ENCODE data around the gene ACVR2B.

ACVR2B gene

DNA sequence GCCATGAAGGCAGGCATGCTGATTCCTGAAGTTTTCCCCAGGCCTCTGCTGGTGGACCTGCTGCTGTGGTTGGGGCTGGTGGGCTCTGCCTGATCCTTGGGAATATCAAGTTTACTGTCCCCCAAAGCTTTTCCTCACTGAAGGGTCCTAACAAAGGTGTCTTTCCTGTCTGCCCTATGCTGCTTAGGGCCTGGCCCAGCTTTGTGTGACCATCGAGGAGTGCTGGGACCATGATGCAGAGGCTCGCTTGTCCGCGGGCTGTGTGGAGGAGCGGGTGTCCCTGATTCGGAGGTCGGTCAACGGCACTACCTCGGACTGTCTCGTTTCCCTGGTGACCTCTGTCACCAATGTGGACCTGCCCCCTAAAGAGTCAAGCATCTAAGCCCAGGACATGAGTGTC, 29.3 kb downstream of the ACVR2B start:
- TF ChIP-seq POU2F2 (IDR thresholded peaks at IDR 0.05; ENCODE audit: low read depth, low read length) (no peak), POLR2AphosphoS5 (IDR thresholded peaks at IDR 0.05; ENCODE audit: low read depth, low read length) (no peak), SPI1 (IDR thresholded peaks at IDR 0.05; ENCODE audit: low read depth, low read length) (no peak), POLR2A (IDR thresholded peaks at IDR 0.05; ENCODE audit: low read depth, low read length) (no peak), TAF1 (IDR thresholded peaks at IDR 0.05; ENCODE audit: low read depth, low read length) (no peak), PAX5 (IDR thresholded peaks at IDR 0.05; ENCODE audit: insufficient read depth, low read length, severe bottlenecking) (no peak)
- FAIRE-seq (no peak), DNase-seq (ENCODE audit: insufficient read length, low spot score) (no peak)

- no peak for FAIRE-seq
- TF ChIP-seq TAF1 (IDR thresholded peaks at IDR 0.05; ENCODE audit: low read depth, low read length) (no peak), POU2F2 (IDR thresholded peaks at IDR 0.05; ENCODE audit: low read depth, low read length) (no peak), POLR2AphosphoS5 (IDR thresholded peaks at IDR 0.05; ENCODE audit: low read depth, low read length) (no peak), SPI1 (IDR thresholded peaks at IDR 0.05; ENCODE audit: low read depth, low read length) (no peak; the same call in 1 of the 2 replicates), POLR2A (IDR thresholded peaks at IDR 0.05; ENCODE audit: low read depth, low read length) (no peak), PAX5 (IDR thresholded peaks at IDR 0.05; ENCODE audit: insufficient read depth, low read length, severe bottlenecking) (no peak)
Observed at GRCh38 chr3:38487323-38487722, 33.6 kb downstream of the ACVR2B start.

GRCh38 chr3:38488949-38489348, 35.3 kb downstream of the ACVR2B start:
- FAIRE-seq (no peak), DNase-seq (ENCODE audit: insufficient read length, low spot score) (no peak)
- TF ChIP-seq SPI1 (IDR thresholded peaks at IDR 0.05; ENCODE audit: low read depth, low read length) (no peak), POLR2A (IDR thresholded peaks at IDR 0.05; ENCODE audit: low read depth, low read length) (no peak), POLR2AphosphoS5 (IDR thresholded peaks at IDR 0.05; ENCODE audit: low read depth, low read length) (no peak), POU2F2 (IDR thresholded peaks at IDR 0.05; ENCODE audit: low read depth, low read length) (no peak), TAF1 (IDR thresholded peaks at IDR 0.05; ENCODE audit: low read depth, low read length) (no peak), PAX5 (IDR thresholded peaks at IDR 0.05; ENCODE audit: insufficient read depth, low read length, severe bottlenecking) (no peak)

More at GRCh38 chr3:38487323-38487722, 33.6 kb downstream of the ACVR2B start:
- DNase-seq (ENCODE audit: insufficient read length, low spot score) = no peak

GRCh38 chr3:38489766-38490165, 36.1 kb downstream of the ACVR2B start:
- DNase-seq (ENCODE audit: insufficient read length, low spot score) (no peak), FAIRE-seq (no peak)
- TF ChIP-seq TAF1 (IDR thresholded peaks at IDR 0.05; ENCODE audit: low read depth, low read length) (no peak), PAX5 (IDR thresholded peaks at IDR 0.05; ENCODE audit: insufficient read depth, low read length, severe bottlenecking) (no peak), POU2F2 (IDR thresholded peaks at IDR 0.05; ENCODE audit: low read depth, low read length) (no peak), SPI1 (IDR thresholded peaks at IDR 0.05; ENCODE audit: low read depth, low read length) (no peak), POLR2A (IDR thresholded peaks at IDR 0.05; ENCODE audit: low read depth, low read length) (no peak), POLR2AphosphoS5 (IDR thresholded peaks at IDR 0.05; ENCODE audit: low read depth, low read length) (no peak)

DNA sequence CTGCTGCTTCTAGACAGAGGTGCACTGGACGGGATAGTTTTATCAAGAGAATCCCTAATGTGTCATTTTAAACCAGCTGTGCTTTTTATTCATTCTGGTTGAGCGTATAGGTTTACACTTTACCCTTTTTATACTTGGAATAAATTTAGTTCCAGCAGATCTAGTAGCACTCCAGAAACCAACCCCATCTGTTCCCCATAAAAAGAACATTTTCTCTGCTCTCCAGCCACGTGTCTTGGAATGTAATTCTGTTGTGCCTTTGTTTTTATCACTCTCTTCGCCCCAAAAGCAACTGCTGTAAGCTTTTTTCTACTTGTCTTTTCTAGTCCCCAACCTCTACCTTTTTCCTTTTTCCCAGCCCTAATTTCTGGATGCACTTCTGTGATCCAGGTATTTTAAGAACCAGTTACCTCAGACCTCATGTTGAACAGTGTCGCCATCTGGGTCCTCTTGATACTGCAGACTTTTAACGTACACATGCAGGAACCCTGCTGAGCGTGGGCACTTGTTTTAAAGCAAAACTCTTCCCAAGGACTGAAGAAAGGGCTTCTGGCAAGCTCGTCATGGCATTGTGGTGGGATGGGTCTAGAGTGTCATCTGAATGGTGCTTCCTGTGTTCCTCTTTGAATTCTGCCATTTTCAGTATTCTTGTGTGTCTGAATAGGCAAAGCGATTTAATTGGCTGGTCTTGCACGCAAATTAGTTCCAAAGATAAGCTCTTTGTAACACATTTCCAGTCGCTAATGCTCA, 36.8 kb downstream of the ACVR2B start:
- DNase-seq (ENCODE audit: insufficient read length, low spot score) = no peak
- no peak for TF ChIP-seq POLR2AphosphoS5 (IDR thresholded peaks at IDR 0.05; ENCODE audit: low read depth, low read length)
- TF ChIP-seq PAX5 (IDR thresholded peaks at IDR 0.05; ENCODE audit: insufficient read depth, low read length, severe bottlenecking) = no peak
- TF ChIP-seq TAF1 (IDR thresholded peaks at IDR 0.05; ENCODE audit: low read depth, low read length) = no peak
- no peak for TF ChIP-seq POU2F2 (IDR thresholded peaks at IDR 0.05; ENCODE audit: low read depth, low read length)
- TF ChIP-seq SPI1 (IDR thresholded peaks at IDR 0.05; ENCODE audit: low read depth, low read length) = no peak
- TF ChIP-seq POLR2A (IDR thresholded peaks at IDR 0.05; ENCODE audit: low read depth, low read length) = no peak
- FAIRE-seq = no peak

DNA sequence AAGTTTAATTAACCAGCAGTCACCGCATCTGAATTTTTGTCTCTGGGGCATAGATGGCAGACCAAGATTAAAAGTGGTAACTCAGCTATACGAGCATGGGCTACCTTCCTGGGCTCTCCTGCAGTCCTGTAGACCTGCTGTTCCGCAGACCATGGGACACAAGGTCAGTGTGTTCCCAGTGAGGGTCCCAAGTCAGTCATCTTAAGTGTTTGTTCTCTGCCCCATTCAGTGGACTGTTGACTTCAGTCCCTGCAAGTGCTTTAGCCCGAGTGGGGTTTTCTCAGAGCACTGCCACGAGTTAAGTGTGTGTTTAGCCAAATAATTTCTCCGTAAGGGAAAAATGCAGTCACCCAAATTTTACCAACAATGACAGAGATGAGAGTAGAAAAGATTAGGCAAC, 37.5 kb downstream of the ACVR2B start:
- no peak for TF ChIP-seq POLR2AphosphoS5 (IDR thresholded peaks at IDR 0.05; ENCODE audit: low read depth, low read length)
- no peak for TF ChIP-seq SPI1 (IDR thresholded peaks at IDR 0.05; ENCODE audit: low read depth, low read length)
- no peak for TF ChIP-seq PAX5 (IDR thresholded peaks at IDR 0.05; ENCODE audit: insufficient read depth, low read length, severe bottlenecking)
- no peak for TF ChIP-seq TAF1 (IDR thresholded peaks at IDR 0.05; ENCODE audit: low read depth, low read length)
- TF ChIP-seq POU2F2 (IDR thresholded peaks at IDR 0.05; ENCODE audit: low read depth, low read length) = no peak
- TF ChIP-seq POLR2A (IDR thresholded peaks at IDR 0.05; ENCODE audit: low read depth, low read length) = no peak
- FAIRE-seq (no peak), DNase-seq (ENCODE audit: insufficient read length, low spot score) (no peak)

DNA sequence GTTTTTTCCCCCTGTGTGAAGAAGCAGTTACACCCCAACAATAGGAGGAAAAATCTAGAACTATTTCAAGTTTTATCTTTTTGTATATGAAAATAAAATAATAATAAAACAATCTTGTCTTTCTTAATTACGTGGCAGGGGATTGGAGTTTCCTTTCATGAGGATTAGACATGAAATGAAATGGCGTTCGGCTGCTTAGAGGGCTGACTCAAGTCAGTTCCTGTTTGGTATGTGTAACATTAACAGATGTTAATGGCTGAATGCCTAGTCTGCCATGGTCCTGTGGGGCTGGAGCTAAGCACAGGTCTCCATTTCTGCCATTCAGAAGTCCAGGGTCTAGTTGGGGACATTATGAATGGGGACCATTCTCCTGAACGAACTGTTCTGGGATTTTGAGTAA, 39.3 kb downstream of the ACVR2B start:
- FAIRE-seq (no peak), DNase-seq (ENCODE audit: insufficient read length, low spot score) (no peak)
- TF ChIP-seq POLR2AphosphoS5 (IDR thresholded peaks at IDR 0.05; ENCODE audit: low read depth, low read length) = no peak
- TF ChIP-seq PAX5 (IDR thresholded peaks at IDR 0.05; ENCODE audit: insufficient read depth, low read length, severe bottlenecking) = no peak
- no peak for TF ChIP-seq TAF1 (IDR thresholded peaks at IDR 0.05; ENCODE audit: low read depth, low read length)
- TF ChIP-seq POU2F2 (IDR thresholded peaks at IDR 0.05; ENCODE audit: low read depth, low read length) = no peak
- no peak for TF ChIP-seq SPI1 (IDR thresholded peaks at IDR 0.05; ENCODE audit: low read depth, low read length)
- TF ChIP-seq POLR2A (IDR thresholded peaks at IDR 0.05; ENCODE audit: low read depth, low read length) = no peak

- FAIRE-seq = peak; percentile 98
- TF ChIP-seq POU2F2 (IDR thresholded peaks at IDR 0.05; ENCODE audit: low read depth, low read length) (peak; percentile 59; the same call in 1 of the 2 replicates), POLR2A (IDR thresholded peaks at IDR 0.05; ENCODE audit: low read depth, low read length) (peak; percentile 73), POLR2AphosphoS5 (IDR thresholded peaks at IDR 0.05; ENCODE audit: low read depth, low read length) (peak; percentile 60; the same call in 1 of the 2 replicates), PAX5 (IDR thresholded peaks at IDR 0.05; ENCODE audit: insufficient read depth, low read length, severe bottlenecking) (no peak), SPI1 (IDR thresholded peaks at IDR 0.05; ENCODE audit: low read depth, low read length) (peak; percentile 48), TAF1 (IDR thresholded peaks at IDR 0.05; ENCODE audit: low read depth, low read length) (peak; percentile 71)
Observed at GRCh38 chr3:38496131-38496910, 42.6 kb downstream of the ACVR2B start, which contains the start of gene EXOG. EXOG (plus strand) TSS chr3:38496340; CDS start chr3:38496368, 28 bp downstream.

GRCh38 chr3:38497031-38497430, 43.3 kb downstream of the ACVR2B start:
- peak; percentile 28 for FAIRE-seq
- TF ChIP-seq PAX5 (IDR thresholded peaks at IDR 0.05; ENCODE audit: insufficient read depth, low read length, severe bottlenecking) = no peak
- TF ChIP-seq SPI1 (IDR thresholded peaks at IDR 0.05; ENCODE audit: low read depth, low read length) = no peak
- TF ChIP-seq TAF1 (IDR thresholded peaks at IDR 0.05; ENCODE audit: low read depth, low read length) = no peak
- TF ChIP-seq POU2F2 (IDR thresholded peaks at IDR 0.05; ENCODE audit: low read depth, low read length) = no peak
- DNase-seq (ENCODE audit: insufficient read length, low spot score) = no peak

More at GRCh38 chr3:38496131-38496910, 42.6 kb downstream of the ACVR2B start, which contains the start of gene EXOG:
- peak; percentile 92 for DNase-seq (ENCODE audit: insufficient read length, low spot score)
